HepG2 (cell line): ENCODE measurements around the gene TMCC1. TPM values are rescaled to one million over a fixed set of nuclear protein-coding genes. Genes with fewer than 3 reads are reported as not detected.

ENCODE experiments used
- AGO2 ChIP-seq: fragments of 200-400 bp; formaldehyde crosslinking; optimal IDR thresholded peaks from 2 replicates; pipeline ENCODE3; 2017; ENCODE audit warnings: mild to moderate bottlenecking, low read depth, low read length, moderate library complexity
- HIVEP1 ChIP-seq: sonication (generic); formaldehyde crosslinking; IDR thresholded peaks from 2 replicates; pipeline ENCODE4 v1.4.0; 2020; ENCODE audit warnings: mild to moderate bottlenecking, missing genetic modification reagents
- ISL2 ChIP-seq: sonication (generic); formaldehyde crosslinking; IDR thresholded peaks from 2 replicates; pipeline ENCODE4 v1.5.0; 2020; ENCODE audit warnings: missing genetic modification reagents
- LCORL ChIP-seq, 2 experiments: fragments of 450-650 bp in 1 of 2; sonication (generic) in 1 of 2; formaldehyde crosslinking in 1 of 2; IDR thresholded peaks; 2 replicates each; pipeline versions ENCODE4 v1.5.0 to v1.6.1; 2017 to 2020; ENCODE audit warnings: antibody characterized with exemption in 1 of 2, missing genetic modification reagents in 1 of 2
- MED13 ChIP-seq: sonication (generic); formaldehyde crosslinking; IDR thresholded peaks from 2 replicates; pipeline ENCODE4 v1.5.0; 2020; ENCODE audit warnings: missing genetic modification reagents
- MIER2 ChIP-seq: IDR thresholded peaks from 2 replicates; pipeline ENCODE4 v1.6.1; 2016; ENCODE audit warnings: missing biosample characterization, missing genetic modification reagents
- POLR2G ChIP-seq: fragments of 200-400 bp; formaldehyde crosslinking; IDR thresholded peaks from 2 replicates; pipeline ENCODE4 v1.6.1; 2018; ENCODE audit warnings: mild to moderate bottlenecking, low read depth, low read length, moderate library complexity
- PRPF4 ChIP-seq: fragments of 200-400 bp; formaldehyde crosslinking; IDR thresholded peaks from 2 replicates; pipeline ENCODE4 v1.6.1; 2016; ENCODE audit warnings: low read length, low read depth; ENCODE audit not compliant: poor library complexity, severe bottlenecking
- RORA ChIP-seq: sonication (generic); formaldehyde crosslinking; IDR thresholded peaks from 2 replicates; pipeline ENCODE4 v1.5.0; 2020; ENCODE audit warnings: mild to moderate bottlenecking, missing genetic modification reagents, moderate library complexity
- TBX2 ChIP-seq: sonication (generic); formaldehyde crosslinking; IDR thresholded peaks from 2 replicates; pipeline ENCODE4 v1.5.0; 2020; ENCODE audit warnings: missing genetic modification reagents, mild to moderate bottlenecking, borderline replicate concordance
- TCF7 ChIP-seq: sonication (generic); IDR thresholded peaks from 2 replicates; pipeline ENCODE4 v1.6.1; 2016; ENCODE audit warnings: antibody characterized with exemption, low read depth
- ZMYM4 ChIP-seq: sonication (generic); formaldehyde crosslinking; IDR thresholded peaks from 2 replicates; pipeline ENCODE4 v1.8.1; 2023; ENCODE audit warnings: mild to moderate bottlenecking, missing genetic modification reagents
- ZNF501 ChIP-seq: sonication (generic); formaldehyde crosslinking; IDR thresholded peaks from 2 replicates; pipeline ENCODE4 v1.5.1; 2020; ENCODE audit warnings: mild to moderate bottlenecking, moderate library complexity, missing genetic modification reagents
- ZNF772 ChIP-seq: sonication (generic); formaldehyde crosslinking; IDR thresholded peaks from 2 replicates; pipeline ENCODE4 v1.5.0; 2020; ENCODE audit warnings: mild to moderate bottlenecking, missing genetic modification reagents
- ZSCAN22 ChIP-seq: sonication (generic); formaldehyde crosslinking; IDR thresholded peaks from 2 replicates; pipeline ENCODE4 v1.4.0; 2020; ENCODE audit warnings: mild to moderate bottlenecking, missing genetic modification reagents
- polyA plus RNA-seq, 8 experiments: library from polyadenylated mRNA; depleted of rRNA in 3 of 8; stranded (reverse) in 7 of 8; unstranded in 1 of 8; fragments of >200 nt; fragmentation: Illumina TruSeq in 4 of 8; extraction: Trizol in 4 of 8; gene quantifications; 2 replicates each; pipeline versions ENCODE4 v1.2.1 to v1.2.3, GENCODE V29; 2011 to 2016; ENCODE audit warnings: low read depth in 4 of 8, missing spikeins in 1 of 8, mixed read lengths in 1 of 8; ENCODE audit not compliant: insufficient read depth in 1 of 8
- total RNA-seq, 5 experiments: library from RNA; depleted of rRNA; stranded (reverse); fragments of >200 nt; fragmentation: Illumina TruSeq; extraction: Trizol; gene quantifications; 2 replicates each; pipeline ENCODE4 v1.2.3, GENCODE V29; 2016; ENCODE audit warnings: low read depth in 1 of 5
- TF ChIP-seq, protein P1 (sequence below): sonication (generic); formaldehyde crosslinking; IDR thresholded peaks from 2 replicates; pipeline ENCODE4 v1.8.0; 2023; ENCODE audit warnings: mild to moderate bottlenecking, missing genetic modification reagents
- TF ChIP-seq, protein P2 (sequence below): sonication (generic); formaldehyde crosslinking; IDR thresholded peaks from 2 replicates; pipeline ENCODE4; 2020; ENCODE audit warnings: missing genetic modification reagents, mild to moderate bottlenecking, borderline replicate concordance
- TF ChIP-seq, protein P3 (sequence below): sonication (generic); formaldehyde crosslinking; IDR thresholded peaks from 2 replicates; pipeline ENCODE4 v1.4.0; 2020; ENCODE audit warnings: low read depth, missing genetic modification reagents
- TF ChIP-seq, protein P4 (sequence below): sonication (generic); formaldehyde crosslinking; IDR thresholded peaks from 2 replicates; pipeline ENCODE4 v1.5.1; 2020; ENCODE audit warnings: missing genetic modification reagents, mild to moderate bottlenecking, borderline replicate concordance
- TF ChIP-seq, protein P5 (sequence below): sonication (generic); formaldehyde crosslinking; IDR thresholded peaks from 2 replicates; pipeline ENCODE4 v1.4.0; 2020; ENCODE audit warnings: missing genetic modification reagents, low read depth, mild to moderate bottlenecking, borderline replicate concordance

Gene TMCC1
- total and polyA plus RNA-seq, 2 of the 13 experiments (the other 11 are each of a cell fraction or from before 2014, with no cell fraction given) = 12.1 to 264 TPM

DNA sequence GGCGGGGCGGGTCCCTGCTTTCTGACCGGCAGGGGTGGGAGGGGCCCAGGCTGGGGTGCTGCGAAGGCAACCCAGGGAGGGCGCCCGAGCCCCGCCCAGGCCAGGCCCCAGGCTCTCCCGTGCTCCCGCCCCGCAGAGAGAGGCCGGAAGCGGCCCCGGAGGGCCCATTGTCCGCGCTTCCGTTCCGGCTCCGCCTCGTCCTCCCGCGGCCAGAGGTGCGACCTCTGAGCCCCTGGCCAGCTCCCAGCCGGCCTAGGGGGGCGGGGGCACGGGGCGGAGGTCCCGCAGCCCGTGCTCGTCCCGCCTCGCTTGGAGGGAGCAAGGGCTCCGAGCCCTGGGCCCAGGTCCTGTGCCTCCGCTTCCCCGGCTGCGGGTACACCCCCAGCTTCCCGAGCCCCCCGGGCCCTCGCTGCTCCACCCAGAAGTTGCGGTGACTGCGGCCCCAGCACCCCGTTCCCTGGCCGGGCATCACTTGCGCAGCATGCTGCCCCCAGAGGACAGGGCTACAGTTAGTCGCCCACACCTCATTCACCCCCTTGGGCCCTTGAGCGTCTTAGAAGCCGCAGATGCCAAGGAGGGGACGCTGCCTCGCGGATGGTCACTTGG, 266.7 kb downstream of the TMCC1 start (continued):
- TF ChIP-seq, protein P1, sequence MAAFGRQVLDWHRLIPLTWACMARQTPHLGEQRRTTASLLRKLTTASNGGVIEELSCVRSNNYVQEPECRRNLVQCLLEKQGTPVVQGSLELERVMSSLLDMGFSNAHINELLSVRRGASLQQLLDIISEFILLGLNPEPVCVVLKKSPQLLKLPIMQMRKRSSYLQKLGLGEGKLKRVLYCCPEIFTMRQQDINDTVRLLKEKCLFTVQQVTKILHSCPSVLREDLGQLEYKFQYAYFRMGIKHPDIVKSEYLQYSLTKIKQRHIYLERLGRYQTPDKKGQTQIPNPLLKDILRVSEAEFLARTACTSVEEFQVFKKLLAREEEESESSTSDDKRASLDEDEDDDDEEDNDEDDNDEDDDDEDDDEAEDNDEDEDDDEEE (CRISPR knock-in tag) = no peak
- TF ChIP-seq ZNF772 (CRISPR knock-in tag) (peak; percentile 68; the same call in 1 of the 2 replicates), MIER2 (CRISPR knock-in tag) (no peak), MED13 (CRISPR knock-in tag) (peak; percentile 77; the same call in 1 of the 2 replicates), ZMYM4 (CRISPR knock-in tag) (peak; percentile 74), RORA (CRISPR knock-in tag) (no peak), PRPF4 (no peak), ZSCAN22 (CRISPR knock-in tag) (no peak), LCORL (IDR thresholded peaks at IDR 0.05) (no peak), LCORL (CRISPR knock-in tag; IDR thresholded peaks at IDR 0.05) (peak; percentile 90), HIVEP1 (CRISPR knock-in tag) (0 out of 2 replicates have a peak, but pooled peaks have one; percentile 9), POLR2G (peak; percentile 76), ZNF501 (CRISPR knock-in tag) (peak; percentile 68), TCF7 (no peak), TBX2 (peak; percentile 93), ISL2 (CRISPR knock-in tag) (peak; percentile 60; the same call in 1 of the 2 replicates), AGO2 (peak; percentile 97)
- TF ChIP-seq, protein P2, sequence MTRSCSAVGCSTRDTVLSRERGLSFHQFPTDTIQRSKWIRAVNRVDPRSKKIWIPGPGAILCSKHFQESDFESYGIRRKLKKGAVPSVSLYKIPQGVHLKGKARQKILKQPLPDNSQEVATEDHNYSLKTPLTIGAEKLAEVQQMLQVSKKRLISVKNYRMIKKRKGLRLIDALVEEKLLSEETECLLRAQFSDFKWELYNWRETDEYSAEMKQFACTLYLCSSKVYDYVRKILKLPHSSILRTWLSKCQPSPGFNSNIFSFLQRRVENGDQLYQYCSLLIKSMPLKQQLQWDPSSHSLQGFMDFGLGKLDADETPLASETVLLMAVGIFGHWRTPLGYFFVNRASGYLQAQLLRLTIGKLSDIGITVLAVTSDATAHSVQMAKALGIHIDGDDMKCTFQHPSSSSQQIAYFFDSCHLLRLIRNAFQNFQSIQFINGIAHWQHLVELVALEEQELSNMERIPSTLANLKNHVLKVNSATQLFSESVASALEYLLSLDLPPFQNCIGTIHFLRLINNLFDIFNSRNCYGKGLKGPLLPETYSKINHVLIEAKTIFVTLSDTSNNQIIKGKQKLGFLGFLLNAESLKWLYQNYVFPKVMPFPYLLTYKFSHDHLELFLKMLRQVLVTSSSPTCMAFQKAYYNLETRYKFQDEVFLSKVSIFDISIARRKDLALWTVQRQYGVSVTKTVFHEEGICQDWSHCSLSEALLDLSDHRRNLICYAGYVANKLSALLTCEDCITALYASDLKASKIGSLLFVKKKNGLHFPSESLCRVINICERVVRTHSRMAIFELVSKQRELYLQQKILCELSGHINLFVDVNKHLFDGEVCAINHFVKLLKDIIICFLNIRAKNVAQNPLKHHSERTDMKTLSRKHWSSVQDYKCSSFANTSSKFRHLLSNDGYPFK = no peak; the same call in 1 of the 2 replicates
- TF ChIP-seq, protein P3, sequence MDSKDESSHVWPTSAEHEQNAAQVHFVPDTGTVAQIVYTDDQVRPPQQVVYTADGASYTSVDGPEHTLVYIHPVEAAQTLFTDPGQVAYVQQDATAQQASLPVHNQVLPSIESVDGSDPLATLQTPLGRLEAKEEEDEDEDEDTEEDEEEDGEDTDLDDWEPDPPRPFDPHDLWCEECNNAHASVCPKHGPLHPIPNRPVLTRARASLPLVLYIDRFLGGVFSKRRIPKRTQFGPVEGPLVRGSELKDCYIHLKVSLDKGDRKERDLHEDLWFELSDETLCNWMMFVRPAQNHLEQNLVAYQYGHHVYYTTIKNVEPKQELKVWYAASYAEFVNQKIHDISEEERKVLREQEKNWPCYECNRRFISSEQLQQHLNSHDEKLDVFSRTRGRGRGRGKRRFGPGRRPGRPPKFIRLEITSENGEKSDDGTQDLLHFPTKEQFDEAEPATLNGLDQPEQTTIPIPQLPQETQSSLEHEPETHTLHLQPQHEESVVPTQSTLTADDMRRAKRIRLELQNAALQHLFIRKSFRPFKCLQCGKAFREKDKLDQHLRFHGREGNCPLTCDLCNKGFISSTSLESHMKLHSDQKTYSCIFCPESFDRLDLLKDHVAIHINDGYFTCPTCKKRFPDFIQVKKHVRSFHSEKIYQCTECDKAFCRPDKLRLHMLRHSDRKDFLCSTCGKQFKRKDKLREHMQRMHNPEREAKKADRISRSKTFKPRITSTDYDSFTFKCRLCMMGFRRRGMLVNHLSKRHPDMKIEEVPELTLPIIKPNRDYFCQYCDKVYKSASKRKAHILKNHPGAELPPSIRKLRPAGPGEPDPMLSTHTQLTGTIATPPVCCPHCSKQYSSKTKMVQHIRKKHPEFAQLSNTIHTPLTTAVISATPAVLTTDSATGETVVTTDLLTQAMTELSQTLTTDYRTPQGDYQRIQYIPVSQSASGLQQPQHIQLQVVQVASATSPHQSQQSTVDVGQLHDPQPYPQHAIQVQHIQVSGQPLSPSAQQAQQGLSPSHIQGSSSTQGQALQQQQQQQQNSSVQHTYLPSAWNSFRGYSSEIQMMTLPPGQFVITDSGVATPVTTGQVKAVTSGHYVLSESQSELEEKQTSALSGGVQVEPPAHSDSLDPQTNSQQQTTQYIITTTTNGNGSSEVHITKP (CRISPR knock-in tag) = peak; percentile 81
- TF ChIP-seq, protein P4, sequence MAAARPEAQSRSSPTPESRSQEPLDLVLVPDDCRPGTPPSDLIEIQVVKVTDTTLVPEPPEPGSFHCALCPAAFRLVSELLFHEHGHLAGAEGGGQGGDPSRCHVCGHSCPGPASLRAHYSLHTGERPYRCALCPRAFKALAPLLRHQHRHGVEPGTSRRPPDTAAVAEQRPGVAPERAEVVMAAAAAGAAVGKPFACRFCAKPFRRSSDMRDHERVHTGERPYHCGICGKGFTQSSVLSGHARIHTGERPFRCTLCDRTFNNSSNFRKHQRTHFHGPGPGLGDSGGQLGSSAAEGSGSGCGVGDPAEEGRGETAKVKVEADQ (CRISPR knock-in tag) = no peak
- TF ChIP-seq, protein P5, sequence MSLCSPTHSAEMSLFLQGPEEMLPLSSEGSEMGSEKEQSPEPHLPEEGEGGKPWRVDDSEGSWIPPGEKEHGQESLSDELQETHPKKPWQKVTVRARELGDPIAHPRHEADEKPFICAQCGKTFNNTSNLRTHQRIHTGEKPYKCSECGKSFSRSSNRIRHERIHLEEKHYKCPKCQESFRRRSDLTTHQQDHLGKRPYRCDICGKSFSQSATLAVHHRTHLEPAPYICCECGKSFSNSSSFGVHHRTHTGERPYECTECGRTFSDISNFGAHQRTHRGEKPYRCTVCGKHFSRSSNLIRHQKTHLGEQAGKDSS = 0 out of 2 replicates have a peak, but pooled peaks have one; percentile 80
